Upper lobe of left lung (tissue), 4 donors: ENCODE data around the gene LRRFIP1.

ENCODE experiments used
- CTCF ChIP-seq, 6 experiments: fragments of 450-650 bp in 4 of 6; fragments of 200-600 bp in 2 of 6; sonication (generic) in 2 of 6; IDR thresholded peaks; one replicate each; pipeline ENCODE4 v1.5.1; 2016 to 2019; ENCODE audit warnings: antibody characterized with exemption in 6 of 6
- POLR2A ChIP-seq, 4 donors: fragments of 450-650 bp; IDR thresholded peaks; one replicate each; pipeline ENCODE4 v1.5.1; 2016 to 2017; ENCODE audit warnings: antibody characterized with exemption in 4 of 4, mild to moderate bottlenecking in 2 of 4
- POLR2AphosphoS5 ChIP-seq, 2 donors: sonication (generic); formaldehyde crosslinking; IDR thresholded peaks; one replicate each; pipeline ENCODE4 v1.5.1; 2017; ENCODE audit warnings: antibody characterized with exemption in 2 of 2

DNA sequence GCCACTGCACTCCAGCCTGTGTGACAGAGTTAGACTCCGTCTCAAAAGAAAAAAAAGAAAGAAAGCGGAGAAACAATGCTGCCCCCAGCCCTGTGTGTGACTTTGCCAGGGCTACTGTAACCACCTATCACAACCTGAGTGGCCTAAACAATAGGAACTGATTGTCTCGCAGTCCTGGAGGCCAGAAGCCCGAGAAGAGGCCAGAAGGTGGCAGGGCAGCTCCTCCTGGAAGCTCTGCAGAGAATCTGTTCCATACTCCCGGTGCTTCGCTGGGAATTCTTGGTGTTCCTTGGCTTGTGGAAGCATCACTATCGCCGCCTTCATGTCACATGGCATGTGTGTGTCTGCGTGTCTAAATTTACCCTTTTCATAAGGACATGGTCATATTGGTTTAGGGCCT lies 22.4 kb upstream of the LRRFIP1 start:
- TF ChIP-seq POLR2AphosphoS5 (IDR thresholded peaks at IDR 0.05) (no peak), POLR2A (IDR thresholded peaks at IDR 0.05) (no peak), CTCF (IDR thresholded peaks at IDR 0.05) (peak in 1 of 6 experiments; percentile 29)
